ENCODE results near the gene CHMP4A. TPM values are rescaled to one million over a fixed set of nuclear protein-coding genes. Genes with fewer than 3 reads are reported as not detected.
"Not testable (repeated sequence)": the region's sequence is repeated elsewhere in the genome, so short reads cannot be mapped to it uniquely, and the experiment has no call there.

CHMP4A gene
- total and polyA plus RNA-seq, 2 donors (not counting 1 experiment from before 2014, with no cell fraction given), result 91.2 to 103 TPM

DNA sequence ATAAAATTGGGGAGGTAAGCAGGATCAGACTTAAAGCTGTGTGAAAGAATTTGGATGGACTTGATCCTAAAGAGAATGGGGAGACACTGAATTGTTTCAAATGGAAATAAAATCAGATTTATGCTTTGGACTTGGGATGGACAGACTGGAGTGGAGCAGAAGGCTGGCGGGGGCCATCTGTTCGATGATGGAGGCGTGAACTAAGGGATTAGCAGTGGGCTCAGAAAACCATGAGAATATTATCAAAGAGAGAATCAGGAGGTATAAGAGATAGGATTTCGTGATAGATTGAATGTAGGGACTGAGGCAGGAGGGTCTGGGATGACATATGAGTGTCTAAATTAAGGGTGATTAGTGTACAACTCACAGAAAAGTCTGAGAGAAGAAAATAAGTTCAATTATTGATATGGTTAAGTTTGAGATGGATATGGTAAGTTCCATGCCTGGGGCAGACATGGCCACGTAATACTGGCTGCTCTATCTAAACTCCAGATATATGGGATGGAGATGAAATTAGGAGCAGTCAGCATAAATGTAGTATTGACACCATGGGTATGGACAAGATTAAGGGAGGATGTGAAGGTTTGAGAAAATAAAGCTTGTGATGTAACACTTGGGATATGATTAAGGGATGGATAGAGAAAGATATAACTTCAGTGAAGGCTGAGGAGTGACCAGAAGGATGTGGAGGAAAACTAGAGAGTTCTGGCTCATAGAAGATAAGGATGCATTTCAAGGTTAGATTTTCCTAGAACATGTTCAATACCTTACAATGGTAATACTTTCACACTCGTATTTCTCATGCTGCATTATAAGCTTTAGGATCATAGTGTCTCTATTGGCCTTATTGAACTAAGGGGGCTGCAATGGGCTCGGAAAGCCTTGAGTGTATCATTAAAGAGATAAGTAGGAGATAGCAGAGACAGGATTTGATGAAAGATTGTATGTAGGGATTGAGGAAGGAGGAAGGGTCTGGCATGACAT, 8.8 kb downstream of the CHMP4A start:
- Histone ChIP-seq H3K27me3 (replicated peaks in 1 of 4; ENCODE audit: control extremely low read depth in 1 of 4, control insufficient read depth in 3 of 4, insufficient read depth in 4 of 4, low read length in 3 of 4) (no peaks in the 10 kb centered on the region), H3K4me3 (ENCODE audit: control extremely low read depth in 1 of 5, extremely low read depth in 1 of 5, insufficient read depth in 1 of 5, low read depth in 2 of 5, low read length in 4 of 5) (no peak overlapping the region), H3K79me2 (ENCODE audit: control insufficient read depth, insufficient read depth, low read length) (peaks cover 70% of the 10 kb centered on the region), H3K4me2 (replicated peaks; ENCODE audit: low read depth, low read length, poor library complexity, severe bottlenecking) (no peak overlapping the region), H3K9me3 (ENCODE audit: control extremely low read depth in 1 of 3, control insufficient read depth in 2 of 3, insufficient read depth in 1 of 3, low read length in 2 of 3) (no peaks in the 10 kb centered on the region), H3K4me1 (ENCODE audit: control insufficient read depth in 2 of 2, insufficient read depth in 2 of 2, low read length in 2 of 2) (peaks cover 10 to 14% of the 10 kb centered on the region in 2 donors), H3K27ac (ENCODE audit: low read length in 2 of 2) (no peak overlapping the region), H3K36me3 (replicated peaks in 1 of 2; ENCODE audit: control extremely low read depth in 1 of 2, control insufficient read depth in 1 of 2, extremely low read depth in 1 of 2, insufficient read depth in 2 of 2, low read length in 1 of 2) (peaks cover 2 to 53% of the 10 kb centered on the region in 2 experiments), H3K9ac (ENCODE audit: low read length) (no peak overlapping the region), H4K20me1 (ENCODE audit: control insufficient read depth, insufficient read depth, low read length, poor library complexity, severe bottlenecking) (peaks cover 16% of the 10 kb centered on the region), H2AFZ (ENCODE audit: insufficient read depth, low read depth, low read length, poor library complexity, severe bottlenecking) (no peak overlapping the region)
- ATAC-seq (ENCODE audit: low read depth), result no peak
- Mint-ChIP-seq H3K4me3 (no peak overlapping the region), H3K4me1 (peaks cover 16% of the 10 kb centered on the region), H3K27ac (no peak overlapping the region), H3K9me3 (ENCODE audit: insufficient read depth) (no peaks in the 10 kb centered on the region), H3K27me3 (no peaks in the 10 kb centered on the region)
- WGBS (ENCODE audit: insufficient coverage), result 97% methylated on average over 6 of the region's 7 CpGs
- ChIA-PET CTCF (interaction anchor here (0.8 to 1.0 kb wide), 4 partner anchors 9 to 125 kb away, joined by 3 to 5 read pairs (median 3); partner anchors contain the start of genes CHMP4A and MDP1), POLR2A (interaction anchor here (1.0 kb wide), 1 partner anchor 16 kb away, joined by 3 read pairs; the partner anchor contains the start of gene IPO4)
- intact Hi-C loops (cut with micrococcal nuclease), result no loop called here
- TF ChIP-seq, protein P1, sequence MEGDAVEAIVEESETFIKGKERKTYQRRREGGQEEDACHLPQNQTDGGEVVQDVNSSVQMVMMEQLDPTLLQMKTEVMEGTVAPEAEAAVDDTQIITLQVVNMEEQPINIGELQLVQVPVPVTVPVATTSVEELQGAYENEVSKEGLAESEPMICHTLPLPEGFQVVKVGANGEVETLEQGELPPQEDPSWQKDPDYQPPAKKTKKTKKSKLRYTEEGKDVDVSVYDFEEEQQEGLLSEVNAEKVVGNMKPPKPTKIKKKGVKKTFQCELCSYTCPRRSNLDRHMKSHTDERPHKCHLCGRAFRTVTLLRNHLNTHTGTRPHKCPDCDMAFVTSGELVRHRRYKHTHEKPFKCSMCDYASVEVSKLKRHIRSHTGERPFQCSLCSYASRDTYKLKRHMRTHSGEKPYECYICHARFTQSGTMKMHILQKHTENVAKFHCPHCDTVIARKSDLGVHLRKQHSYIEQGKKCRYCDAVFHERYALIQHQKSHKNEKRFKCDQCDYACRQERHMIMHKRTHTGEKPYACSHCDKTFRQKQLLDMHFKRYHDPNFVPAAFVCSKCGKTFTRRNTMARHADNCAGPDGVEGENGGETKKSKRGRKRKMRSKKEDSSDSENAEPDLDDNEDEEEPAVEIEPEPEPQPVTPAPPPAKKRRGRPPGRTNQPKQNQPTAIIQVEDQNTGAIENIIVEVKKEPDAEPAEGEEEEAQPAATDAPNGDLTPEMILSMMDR (IDR thresholded peaks at IDR 0.05), result no peak
- no peak for TF ChIP-seq EZH2 (IDR thresholded peaks at IDR 0.05; ENCODE audit: borderline replicate concordance, insufficient read depth, low read depth, low read length, poor library complexity, severe bottlenecking)
- DNase-seq, result no peak

DNA sequence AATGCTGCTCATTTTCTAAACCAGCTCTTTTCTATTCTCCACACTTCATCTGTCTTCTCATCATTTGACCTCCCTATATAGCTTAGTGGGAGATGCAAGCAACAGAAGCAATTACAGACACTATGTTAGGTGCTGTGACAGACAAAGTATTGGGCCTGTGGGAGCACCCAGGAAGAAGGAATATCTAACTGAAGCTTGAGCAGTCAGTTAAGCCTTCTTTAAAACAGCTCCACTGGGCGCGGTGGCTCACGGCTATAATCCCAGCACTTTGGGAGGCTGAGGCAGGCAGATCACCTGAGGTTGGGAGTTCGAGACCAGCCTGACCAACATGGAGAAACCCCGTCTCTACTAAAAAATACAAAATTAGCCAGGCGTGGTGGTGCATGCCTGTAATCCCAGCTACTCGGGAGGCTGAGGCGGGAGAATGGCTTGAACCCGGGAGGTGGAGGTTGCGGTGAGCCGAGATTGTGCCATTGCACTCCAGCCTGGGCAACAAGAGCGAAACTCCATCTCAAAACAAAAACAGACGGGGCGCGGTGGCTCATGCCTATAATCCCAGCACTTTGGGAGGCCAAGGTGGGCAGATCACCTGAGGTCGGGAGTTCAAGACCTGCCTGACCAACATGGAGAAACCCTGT, 9.9 kb downstream of the CHMP4A start:
- peaks cover 25% of the 10 kb centered on the region for H3K4me1 Mint-ChIP-seq
- Histone ChIP-seq H3K4me1 (ENCODE audit: control insufficient read depth in 2 of 2, insufficient read depth in 2 of 2, low read length in 2 of 2) (peaks cover 14% of the 10 kb centered on the region in 2 donors), H4K20me1 (ENCODE audit: control insufficient read depth, insufficient read depth, low read length, poor library complexity, severe bottlenecking) (peaks cover 16% of the 10 kb centered on the region), H3K79me2 (ENCODE audit: control insufficient read depth, insufficient read depth, low read length) (peaks cover 70% of the 10 kb centered on the region), H3K36me3 (replicated peaks in 1 of 2; ENCODE audit: control extremely low read depth in 1 of 2, control insufficient read depth in 1 of 2, extremely low read depth in 1 of 2, insufficient read depth in 2 of 2, low read length in 1 of 2) (peaks cover 2 to 47% of the 10 kb centered on the region in 2 experiments)
- H3K27me3 Mint-ChIP-seq; H3K27ac ChIP-seq (ENCODE audit: low read length in 2 of 2); H3K4me2 ChIP-seq (replicated peaks; ENCODE audit: low read depth, low read length, poor library complexity, severe bottlenecking); H3K9me3 Mint-ChIP-seq (ENCODE audit: insufficient read depth); ATAC-seq (ENCODE audit: low read depth); DNase-seq; H2AFZ ChIP-seq (ENCODE audit: insufficient read depth, low read depth, low read length, poor library complexity, severe bottlenecking); H3K4me3 ChIP-seq (ENCODE audit: control extremely low read depth in 1 of 5, extremely low read depth in 1 of 5, insufficient read depth in 1 of 5, low read depth in 2 of 5, low read length in 4 of 5); H3K4me3 Mint-ChIP-seq; H3K27ac Mint-ChIP-seq; H3K9me3 ChIP-seq (ENCODE audit: control extremely low read depth in 1 of 3, control insufficient read depth in 2 of 3, insufficient read depth in 1 of 3, low read length in 2 of 3); H3K27me3 ChIP-seq (replicated peaks in 1 of 4; ENCODE audit: control extremely low read depth in 1 of 4, control insufficient read depth in 3 of 4, insufficient read depth in 4 of 4, low read length in 3 of 4); intact Hi-C loops (cut with micrococcal nuclease); H3K9ac ChIP-seq (ENCODE audit: low read length): not testable (repeated sequence)
- CTCF ChIA-PET, result interaction anchor here (1.0 kb wide), 1 partner anchor 124 kb away, joined by 5 read pairs; no protein-coding TSS in a partner anchor
- POLR2A ChIA-PET, result interaction anchor here (0.7 to 1.0 kb wide), 2 partner anchors 9 to 15 kb away, joined by 3 read pairs; partner anchors contain the start of gene IPO4
- WGBS (ENCODE audit: insufficient coverage), result 100% methylated on average over 7 of the region's 16 CpGs

DNA sequence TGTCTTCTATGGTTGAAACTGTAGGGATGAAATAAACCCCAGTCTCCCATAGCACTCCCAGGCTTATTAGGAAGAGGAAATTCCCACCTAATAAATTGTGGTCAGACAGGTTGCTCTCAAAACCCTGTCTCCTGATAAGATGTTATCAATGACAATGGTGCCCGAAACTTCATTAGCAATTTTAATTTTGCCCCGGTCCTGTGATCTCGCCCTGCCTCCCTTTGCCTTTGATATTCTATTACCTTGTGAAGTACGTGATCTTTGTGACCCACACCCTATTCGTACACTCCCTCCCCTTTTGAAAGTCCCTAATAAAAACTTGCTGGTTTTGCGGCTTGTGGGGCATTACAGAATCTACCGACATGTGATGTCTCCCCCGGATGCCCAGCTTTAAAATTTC, 10.8 kb downstream of the CHMP4A start:
- H2AFZ ChIP-seq (ENCODE audit: insufficient read depth, low read depth, low read length, poor library complexity, severe bottlenecking); H3K9me3 Mint-ChIP-seq (ENCODE audit: insufficient read depth); H3K27ac Mint-ChIP-seq; CTCF ChIA-PET; H3K27me3 Mint-ChIP-seq; H3K9ac ChIP-seq (ENCODE audit: low read length); H3K9me3 ChIP-seq (ENCODE audit: control extremely low read depth in 1 of 3, control insufficient read depth in 2 of 3, insufficient read depth in 1 of 3, low read length in 2 of 3); H3K27ac ChIP-seq (ENCODE audit: low read length in 2 of 2); H3K27me3 ChIP-seq (replicated peaks in 1 of 4; ENCODE audit: control extremely low read depth in 1 of 4, control insufficient read depth in 3 of 4, insufficient read depth in 4 of 4, low read length in 3 of 4); DNase-seq; H3K4me3 ChIP-seq (ENCODE audit: control extremely low read depth in 1 of 5, extremely low read depth in 1 of 5, insufficient read depth in 1 of 5, low read depth in 2 of 5, low read length in 4 of 5); H3K4me2 ChIP-seq (replicated peaks; ENCODE audit: low read depth, low read length, poor library complexity, severe bottlenecking); ATAC-seq (ENCODE audit: low read depth); H3K4me3 Mint-ChIP-seq; intact Hi-C loops (cut with micrococcal nuclease); POLR2A ChIA-PET: not testable (repeated sequence)
- Histone ChIP-seq H3K79me2 (ENCODE audit: control insufficient read depth, insufficient read depth, low read length) (peaks cover 66% of the 10 kb centered on the region), H4K20me1 (ENCODE audit: control insufficient read depth, insufficient read depth, low read length, poor library complexity, severe bottlenecking) (peaks cover 16% of the 10 kb centered on the region), H3K36me3 (replicated peaks in 1 of 2; ENCODE audit: control extremely low read depth in 1 of 2, control insufficient read depth in 1 of 2, extremely low read depth in 1 of 2, insufficient read depth in 2 of 2, low read length in 1 of 2) (peaks cover 2 to 38% of the 10 kb centered on the region in 2 experiments), H3K4me1 (ENCODE audit: control insufficient read depth in 2 of 2, insufficient read depth in 2 of 2, low read length in 2 of 2) (peaks cover 10 to 13% of the 10 kb centered on the region in 2 donors)
- H3K4me1 Mint-ChIP-seq, result peaks cover 23% of the 10 kb centered on the region
- WGBS (ENCODE audit: insufficient coverage), result 100% methylated on average over 4 of the region's 8 CpGs

Measured in B cell (primary cell).